K562 (cell line): Measurements from ENCODE around the gene SNIP1. TPM values are rescaled to one million over a fixed set of nuclear protein-coding genes. Genes with fewer than 3 reads are reported as not detected.

ENCODE experiments used
- CBX5 ChIP-seq: IDR thresholded peaks from 2 replicates; pipeline ENCODE4 v1.6.1; 2014; ENCODE audit warnings: low read depth, borderline replicate concordance
- HMGN3 ChIP-seq: IDR thresholded peaks from 2 replicates; pipeline ENCODE4 v1.6.1; 2011; ENCODE audit warnings: borderline replicate concordance, low read depth, mild to moderate bottlenecking, mixed read lengths, low read length; ENCODE audit not compliant: insufficient read length; ENCODE audit errors: extremely low read depth
- POLR2AphosphoS5 ChIP-seq: IDR thresholded peaks from 2 replicates; pipeline ENCODE4 v1.6.1; 2011; ENCODE audit warnings: mild to moderate bottlenecking, low read depth, low read length, moderate library complexity; ENCODE audit not compliant: control insufficient read depth, insufficient read depth
- polyA plus RNA-seq, 8 experiments: library from polyadenylated mRNA; depleted of rRNA in 4 of 8; stranded (reverse) in 5 of 8; unstranded in 3 of 8; fragments of >200 nt; fragmentation: Nextera tagmentation in 2 of 8; fragmentation: Illumina TruSeq in 1 of 8; extraction: Ambion mirVana in 2 of 8; extraction: Trizol in 1 of 8; gene quantifications; 2 replicates each; pipeline versions ENCODE4 v1.2.1 to v1.2.3, GENCODE V29; 2011 to 2014; ENCODE audit warnings: inconsistent platforms in 1 of 8, missing spikeins in 1 of 8
- total RNA-seq, 7 experiments: library from RNA; depleted of rRNA in 6 of 7; stranded (reverse); fragments of >200 nt in 6 of 7; fragmentation: Illumina TruSeq in 2 of 7; extraction: Trizol in 2 of 7; gene quantifications; 2 replicates each; pipeline versions ENCODE4 v1.2.1 to v1.2.3, GENCODE V29; 2011 to 2021; ENCODE audit warnings: low replicate concordance in 1 of 7
- TF ChIP-seq, protein P1 (sequence below): IDR thresholded peaks from 2 replicates; pipeline ENCODE4 v1.6.1; 2012; ENCODE audit warnings: low read depth, low read length, improper control_type of control experiment, borderline replicate concordance
- TF ChIP-seq, protein P2 (sequence below): fragments of 450-650 bp; IDR thresholded peaks from 2 replicates; pipeline ENCODE4 v1.6.1; 2016; ENCODE audit warnings: low read depth
- TF ChIP-seq, protein P3 (sequence below): sonication (generic); formaldehyde crosslinking; IDR thresholded peaks from 2 replicates; pipeline ENCODE4 v1.8.0; 2022; ENCODE audit warnings: missing genetic modification reagents, mild to moderate bottlenecking, moderate library complexity, borderline replicate concordance
- TF ChIP-seq, protein P4 (sequence below): fragments of 450-650 bp; IDR thresholded peaks from 2 replicates; pipeline ENCODE4 v1.6.1; 2017; ENCODE audit warnings: antibody characterized with exemption, mild to moderate bottlenecking
- TF ChIP-seq, protein P5 (sequence below): fragments of 250-450 bp; sonication (Bioruptor Pico); IDR thresholded peaks from 2 replicates; pipeline ENCODE4 v1.4.0; 2020

Gene SNIP1
- total and polyA plus RNA-seq, 9 of the 15 experiments (the other 6 are each of a cell fraction or from before 2014, with no cell fraction given) = 2.9 to 25.9 (median 14.6) TPM

DNA sequence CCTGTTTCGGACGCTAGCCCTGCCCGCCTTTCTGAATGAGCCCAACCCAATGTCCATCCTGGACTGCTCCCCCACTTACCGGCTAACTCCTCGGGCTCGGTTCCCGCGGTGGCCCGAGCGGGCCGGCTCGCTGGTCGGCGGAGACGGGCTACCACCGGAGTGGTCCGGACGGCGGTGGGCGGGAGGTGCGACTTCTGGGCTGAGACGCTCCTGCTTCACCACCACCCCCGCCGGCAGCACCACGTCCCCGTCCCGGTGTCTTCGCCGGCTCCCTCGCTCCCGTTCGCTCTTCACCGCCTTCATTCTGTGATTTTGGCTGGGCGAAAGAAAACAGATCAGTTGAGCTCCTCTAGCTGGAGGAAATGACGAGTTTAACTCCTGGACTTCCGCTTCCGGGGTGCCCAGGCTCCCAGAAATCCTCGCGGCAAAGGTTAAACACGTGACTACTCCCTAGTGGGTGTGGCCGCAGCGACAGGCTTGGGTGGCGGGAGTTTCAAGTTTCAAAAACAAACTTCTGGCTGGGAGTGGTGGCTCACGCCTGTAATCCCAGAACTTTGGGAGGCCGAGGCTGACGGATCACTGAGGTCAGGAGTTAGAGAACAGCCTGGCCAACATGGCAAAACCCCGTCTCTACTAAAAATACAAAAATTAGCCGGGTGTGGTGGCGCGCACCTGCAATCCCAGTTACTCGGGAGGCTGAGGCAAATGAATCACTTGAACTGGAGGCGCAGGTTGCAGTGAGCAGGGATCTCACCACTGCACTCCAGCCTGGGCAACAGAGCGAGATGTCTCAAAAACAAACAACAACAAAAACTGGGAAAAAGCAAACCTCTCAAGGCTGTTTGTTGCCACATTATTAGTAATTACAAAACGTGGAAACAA, at the start of gene SNIP1 (continued):
- TF ChIP-seq, protein P1, sequence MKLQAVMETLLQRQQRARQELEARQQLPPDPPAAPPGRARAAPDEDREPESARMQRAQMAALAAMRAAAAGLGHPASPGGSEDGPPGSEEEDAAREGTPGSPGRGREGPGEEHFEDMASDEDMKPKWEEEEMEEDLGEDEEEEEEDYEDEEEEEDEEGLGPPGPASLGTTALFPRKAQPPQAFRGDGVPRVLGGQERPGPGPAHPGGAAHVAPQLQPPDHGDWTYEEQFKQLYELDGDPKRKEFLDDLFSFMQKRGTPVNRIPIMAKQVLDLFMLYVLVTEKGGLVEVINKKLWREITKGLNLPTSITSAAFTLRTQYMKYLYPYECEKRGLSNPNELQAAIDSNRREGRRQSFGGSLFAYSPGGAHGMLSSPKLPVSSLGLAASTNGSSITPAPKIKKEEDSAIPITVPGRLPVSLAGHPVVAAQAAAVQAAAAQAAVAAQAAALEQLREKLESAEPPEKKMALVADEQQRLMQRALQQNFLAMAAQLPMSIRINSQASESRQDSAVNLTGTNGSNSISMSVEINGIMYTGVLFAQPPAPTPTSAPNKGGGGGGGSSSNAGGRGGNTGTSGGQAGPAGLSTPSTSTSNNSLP = no peak
- TF ChIP-seq HMGN3 (peak; percentile 57), POLR2AphosphoS5 (peak; percentile 91), CBX5 (peak; percentile 88)
- TF ChIP-seq, protein P2, sequence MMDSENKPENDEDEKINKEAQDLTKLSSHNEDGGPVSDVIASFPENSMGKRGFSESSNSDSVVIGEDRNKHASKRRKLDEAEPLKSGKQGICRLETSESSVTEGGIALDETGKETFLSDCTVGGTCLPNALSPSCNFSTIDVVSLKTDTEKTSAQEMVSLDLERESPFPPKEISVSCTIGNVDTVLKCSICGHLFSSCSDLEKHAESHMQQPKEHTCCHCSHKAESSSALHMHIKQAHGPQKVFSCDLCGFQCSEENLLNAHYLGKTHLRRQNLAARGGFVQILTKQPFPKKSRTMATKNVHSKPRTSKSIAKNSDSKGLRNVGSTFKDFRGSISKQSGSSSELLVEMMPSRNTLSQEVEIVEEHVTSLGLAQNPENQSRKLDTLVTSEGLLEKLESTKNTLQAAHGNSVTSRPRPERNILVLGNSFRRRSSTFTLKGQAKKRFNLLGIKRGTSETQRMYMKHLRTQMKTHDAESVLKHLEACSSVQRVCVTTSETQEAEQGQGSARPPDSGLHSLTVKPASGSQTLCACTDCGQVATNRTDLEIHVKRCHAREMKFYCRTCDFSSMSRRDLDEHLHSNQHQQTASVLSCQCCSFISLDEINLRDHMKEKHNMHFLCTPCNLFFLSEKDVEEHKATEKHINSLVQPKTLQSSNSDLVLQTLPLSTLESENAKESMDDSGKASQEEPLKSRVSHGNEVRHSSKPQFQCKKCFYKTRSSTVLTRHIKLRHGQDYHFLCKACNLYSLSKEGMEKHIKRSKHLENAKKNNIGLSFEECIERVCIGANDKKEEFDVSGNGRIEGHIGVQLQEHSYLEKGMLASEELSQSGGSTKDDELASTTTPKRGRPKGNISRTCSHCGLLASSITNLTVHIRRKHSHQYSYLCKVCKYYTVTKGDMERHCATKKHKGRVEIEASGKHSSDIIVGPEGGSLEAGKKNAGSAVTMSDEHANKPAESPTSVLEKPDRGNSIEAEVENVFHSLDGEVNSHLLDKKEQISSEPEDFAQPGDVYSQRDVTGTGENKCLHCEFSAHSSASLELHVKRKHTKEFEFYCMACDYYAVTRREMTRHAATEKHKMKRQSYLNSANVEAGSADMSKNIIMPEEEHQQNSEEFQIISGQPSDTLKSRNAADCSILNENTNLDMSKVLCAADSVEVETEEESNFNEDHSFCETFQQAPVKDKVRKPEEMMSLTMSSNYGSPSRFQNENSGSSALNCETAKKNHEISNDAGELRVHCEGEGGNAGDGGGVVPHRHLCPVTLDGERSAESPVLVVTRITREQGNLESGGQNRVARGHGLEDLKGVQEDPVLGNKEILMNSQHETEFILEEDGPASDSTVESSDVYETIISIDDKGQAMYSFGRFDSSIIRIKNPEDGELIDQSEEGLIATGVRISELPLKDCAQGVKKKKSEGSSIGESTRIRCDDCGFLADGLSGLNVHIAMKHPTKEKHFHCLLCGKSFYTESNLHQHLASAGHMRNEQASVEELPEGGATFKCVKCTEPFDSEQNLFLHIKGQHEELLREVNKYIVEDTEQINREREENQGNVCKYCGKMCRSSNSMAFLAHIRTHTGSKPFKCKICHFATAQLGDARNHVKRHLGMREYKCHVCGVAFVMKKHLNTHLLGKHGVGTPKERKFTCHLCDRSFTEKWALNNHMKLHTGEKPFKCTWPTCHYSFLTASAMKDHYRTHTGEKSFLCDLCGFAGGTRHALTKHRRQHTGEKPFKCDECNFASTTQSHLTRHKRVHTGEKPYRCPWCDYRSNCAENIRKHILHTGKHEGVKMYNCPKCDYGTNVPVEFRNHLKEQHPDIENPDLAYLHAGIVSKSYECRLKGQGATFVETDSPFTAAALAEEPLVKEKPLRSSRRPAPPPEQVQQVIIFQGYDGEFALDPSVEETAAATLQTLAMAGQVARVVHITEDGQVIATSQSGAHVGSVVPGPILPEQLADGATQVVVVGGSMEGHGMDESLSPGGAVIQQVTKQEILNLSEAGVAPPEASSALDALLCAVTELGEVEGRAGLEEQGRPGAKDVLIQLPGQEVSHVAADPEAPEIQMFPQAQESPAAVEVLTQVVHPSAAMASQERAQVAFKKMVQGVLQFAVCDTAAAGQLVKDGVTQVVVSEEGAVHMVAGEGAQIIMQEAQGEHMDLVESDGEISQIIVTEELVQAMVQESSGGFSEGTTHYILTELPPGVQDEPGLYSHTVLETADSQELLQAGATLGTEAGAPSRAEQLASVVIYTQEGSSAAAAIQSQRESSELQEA = peak; percentile 41; the same call in 1 of the 2 replicates
- TF ChIP-seq, protein P3, sequence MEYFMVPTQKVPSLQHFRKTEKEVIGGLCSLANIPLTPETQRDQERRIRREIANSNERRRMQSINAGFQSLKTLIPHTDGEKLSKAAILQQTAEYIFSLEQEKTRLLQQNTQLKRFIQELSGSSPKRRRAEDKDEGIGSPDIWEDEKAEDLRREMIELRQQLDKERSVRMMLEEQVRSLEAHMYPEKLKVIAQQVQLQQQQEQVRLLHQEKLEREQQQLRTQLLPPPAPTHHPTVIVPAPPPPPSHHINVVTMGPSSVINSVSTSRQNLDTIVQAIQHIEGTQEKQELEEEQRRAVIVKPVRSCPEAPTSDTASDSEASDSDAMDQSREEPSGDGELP = peak; percentile 86; the same call in 1 of the 2 replicates
- TF ChIP-seq, protein P4, sequence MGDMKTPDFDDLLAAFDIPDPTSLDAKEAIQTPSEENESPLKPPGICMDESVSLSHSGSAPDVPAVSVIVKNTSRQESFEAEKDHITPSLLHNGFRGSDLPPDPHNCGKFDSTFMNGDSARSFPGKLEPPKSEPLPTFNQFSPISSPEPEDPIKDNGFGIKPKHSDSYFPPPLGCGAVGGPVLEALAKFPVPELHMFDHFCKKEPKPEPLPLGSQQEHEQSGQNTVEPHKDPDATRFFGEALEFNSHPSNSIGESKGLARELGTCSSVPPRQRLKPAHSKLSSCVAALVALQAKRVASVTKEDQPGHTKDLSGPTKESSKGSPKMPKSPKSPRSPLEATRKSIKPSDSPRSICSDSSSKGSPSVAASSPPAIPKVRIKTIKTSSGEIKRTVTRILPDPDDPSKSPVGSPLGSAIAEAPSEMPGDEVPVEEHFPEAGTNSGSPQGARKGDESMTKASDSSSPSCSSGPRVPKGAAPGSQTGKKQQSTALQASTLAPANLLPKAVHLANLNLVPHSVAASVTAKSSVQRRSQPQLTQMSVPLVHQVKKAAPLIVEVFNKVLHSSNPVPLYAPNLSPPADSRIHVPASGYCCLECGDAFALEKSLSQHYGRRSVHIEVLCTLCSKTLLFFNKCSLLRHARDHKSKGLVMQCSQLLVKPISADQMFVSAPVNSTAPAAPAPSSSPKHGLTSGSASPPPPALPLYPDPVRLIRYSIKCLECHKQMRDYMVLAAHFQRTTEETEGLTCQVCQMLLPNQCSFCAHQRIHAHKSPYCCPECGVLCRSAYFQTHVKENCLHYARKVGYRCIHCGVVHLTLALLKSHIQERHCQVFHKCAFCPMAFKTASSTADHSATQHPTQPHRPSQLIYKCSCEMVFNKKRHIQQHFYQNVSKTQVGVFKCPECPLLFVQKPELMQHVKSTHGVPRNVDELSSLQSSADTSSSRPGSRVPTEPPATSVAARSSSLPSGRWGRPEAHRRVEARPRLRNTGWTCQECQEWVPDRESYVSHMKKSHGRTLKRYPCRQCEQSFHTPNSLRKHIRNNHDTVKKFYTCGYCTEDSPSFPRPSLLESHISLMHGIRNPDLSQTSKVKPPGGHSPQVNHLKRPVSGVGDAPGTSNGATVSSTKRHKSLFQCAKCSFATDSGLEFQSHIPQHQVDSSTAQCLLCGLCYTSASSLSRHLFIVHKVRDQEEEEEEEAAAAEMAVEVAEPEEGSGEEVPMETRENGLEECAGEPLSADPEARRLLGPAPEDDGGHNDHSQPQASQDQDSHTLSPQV = no peak
- TF ChIP-seq, protein P5, sequence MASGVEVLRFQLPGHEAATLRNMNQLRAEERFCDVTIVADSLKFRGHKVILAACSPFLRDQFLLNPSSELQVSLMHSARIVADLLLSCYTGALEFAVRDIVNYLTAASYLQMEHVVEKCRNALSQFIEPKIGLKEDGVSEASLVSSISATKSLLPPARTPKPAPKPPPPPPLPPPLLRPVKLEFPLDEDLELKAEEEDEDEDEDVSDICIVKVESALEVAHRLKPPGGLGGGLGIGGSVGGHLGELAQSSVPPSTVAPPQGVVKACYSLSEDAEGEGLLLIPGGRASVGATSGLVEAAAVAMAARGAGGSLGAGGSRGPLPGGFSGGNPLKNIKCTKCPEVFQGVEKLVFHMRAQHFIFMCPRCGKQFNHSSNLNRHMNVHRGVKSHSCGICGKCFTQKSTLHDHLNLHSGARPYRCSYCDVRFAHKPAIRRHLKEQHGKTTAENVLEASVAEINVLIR (CRISPR knock-in tag) = peak; percentile 84
